HUES48 (cell line): ENCODE data around the gene EIPR1.
"Not testable (repeated sequence)": the region's sequence is repeated elsewhere in the genome, so short reads cannot be mapped to it uniquely, and the experiment has no call there.

ENCODE experiments used
- H3K27ac ChIP-seq: one replicate; pipeline ENCODE4 v1.7.0; 2013; ENCODE audit warnings: low read depth, low read length, inconsistent platforms
- H3K27me3 ChIP-seq: 2 replicates; pipeline ENCODE4 v1.6.1; 2013; ENCODE audit warnings: mild to moderate bottlenecking, low read length; ENCODE audit not compliant: control insufficient read depth, insufficient read depth
- H3K36me3 ChIP-seq: 2 replicates; pipeline ENCODE4 v1.6.1; 2013; ENCODE audit warnings: low read length; ENCODE audit not compliant: control insufficient read depth, insufficient read depth
- H3K4me1 ChIP-seq: 2 replicates; pipeline ENCODE4 v1.6.1; 2013; ENCODE audit warnings: mild to moderate bottlenecking, low read length; ENCODE audit not compliant: control insufficient read depth, insufficient read depth
- H3K4me3 ChIP-seq: 2 replicates; pipeline ENCODE4 v1.5.1; 2013; ENCODE audit warnings: mild to moderate bottlenecking, low read depth, low read length
- H3K9ac ChIP-seq: 2 replicates; pipeline ENCODE4 v1.6.1; 2013; ENCODE audit warnings: mild to moderate bottlenecking, low read depth, low read length, moderate library complexity
- H3K9me3 ChIP-seq: 2 replicates; pipeline ENCODE4 v1.6.1; 2013; ENCODE audit warnings: low read length; ENCODE audit not compliant: control insufficient read depth, insufficient read depth

The EIPR1 gene

GRCh38 chr2:3187467-3187866, 190.2 kb downstream of the EIPR1 start:
- H3K27me3 ChIP-seq, result no peaks in the 10 kb centered on the region
- no peak overlapping the region for H3K9ac ChIP-seq
- no peak overlapping the region for H3K27ac ChIP-seq
- peaks cover 16% of the 10 kb centered on the region; the same call in 1 of the 2 replicates for H3K36me3 ChIP-seq
- no peaks in the 10 kb centered on the region for H3K9me3 ChIP-seq
- H3K4me3 ChIP-seq, result no peak overlapping the region
- H3K4me1 ChIP-seq, result no peaks in the 10 kb centered on the region

GRCh38 chr2:3186766-3187165, 190.9 kb downstream of the EIPR1 start:
- Histone ChIP-seq H3K4me3 (no peak overlapping the region), H3K27ac (no peak overlapping the region), H3K4me1 (no peaks in the 10 kb centered on the region), H3K9me3 (no peaks in the 10 kb centered on the region), H3K9ac (no peak overlapping the region), H3K36me3 (peaks cover 9% of the 10 kb centered on the region; the same call in 1 of the 2 replicates), H3K27me3 (no peaks in the 10 kb centered on the region)

- Histone ChIP-seq H3K4me1 (no peaks in the 10 kb centered on the region), H3K27ac (no peak overlapping the region), H3K9ac (no peak overlapping the region), H3K9me3 (no peaks in the 10 kb centered on the region), H3K27me3 (no peaks in the 10 kb centered on the region), H3K36me3 (peaks cover 8% of the 10 kb centered on the region; the same call in 1 of the 2 replicates), H3K4me3 (no peak overlapping the region)
Measured at GRCh38 chr2:3185910-3186309, 191.7 kb downstream of the EIPR1 start.

GRCh38 chr2:3185256-3185655, 192.4 kb downstream of the EIPR1 start:
- Histone ChIP-seq H3K27ac (no peak overlapping the region), H3K9me3 (no peaks in the 10 kb centered on the region), H3K4me3 (no peak overlapping the region), H3K36me3 (peaks cover 6% of the 10 kb centered on the region; the same call in 1 of the 2 replicates), H3K9ac (no peak overlapping the region), H3K27me3 (no peaks in the 10 kb centered on the region), H3K4me1 (no peaks in the 10 kb centered on the region)

- Histone ChIP-seq H3K36me3 (peaks cover 6% of the 10 kb centered on the region; the same call in 1 of the 2 replicates), H3K4me3 (no peak overlapping the region), H3K9ac (no peak overlapping the region), H3K27ac (no peak overlapping the region), H3K4me1 (no peaks in the 10 kb centered on the region), H3K9me3 (no peaks in the 10 kb centered on the region), H3K27me3 (no peaks in the 10 kb centered on the region)
Measured at GRCh38 chr2:3184167-3184566, 193.5 kb downstream of the EIPR1 start.

- H3K9ac ChIP-seq, result no peak overlapping the region
- no peaks in the 10 kb centered on the region for H3K9me3 ChIP-seq
- H3K36me3 ChIP-seq, result peaks cover 6% of the 10 kb centered on the region; the same call in 1 of the 2 replicates
- no peak overlapping the region for H3K4me3 ChIP-seq
- no peaks in the 10 kb centered on the region for H3K27me3 ChIP-seq
- no peaks in the 10 kb centered on the region for H3K4me1 ChIP-seq
- H3K27ac ChIP-seq, result no peak overlapping the region
Measured at GRCh38 chr2:3183766-3184165, 193.9 kb downstream of the EIPR1 start.

- no peak overlapping the region for H3K4me3 ChIP-seq
- peaks cover 6% of the 10 kb centered on the region; the same call in 1 of the 2 replicates for H3K36me3 ChIP-seq
- H3K9me3 ChIP-seq, result no peaks in the 10 kb centered on the region
- no peaks in the 10 kb centered on the region for H3K4me1 ChIP-seq
- no peak overlapping the region for H3K27ac ChIP-seq
- H3K9ac ChIP-seq, result no peak overlapping the region
- no peaks in the 10 kb centered on the region for H3K27me3 ChIP-seq
Measured at GRCh38 chr2:3182848-3183247, 194.8 kb downstream of the EIPR1 start.

GRCh38 chr2:3181416-3182010, 196.1 kb downstream of the EIPR1 start:
- no peak overlapping the region for H3K9ac ChIP-seq
- no peaks in the 10 kb centered on the region for H3K9me3 ChIP-seq
- H3K36me3 ChIP-seq, result peaks cover 4% of the 10 kb centered on the region; the same call in 1 of the 2 replicates
- no peaks in the 10 kb centered on the region for H3K27me3 ChIP-seq
- no peak overlapping the region for H3K27ac ChIP-seq
- H3K4me1 ChIP-seq, result no peaks in the 10 kb centered on the region
- H3K4me3 ChIP-seq, result no peak overlapping the region

- H3K4me3 ChIP-seq, H3K9me3 ChIP-seq, H3K27ac ChIP-seq, H3K36me3 ChIP-seq, H3K27me3 ChIP-seq, H3K9ac ChIP-seq, H3K4me1 ChIP-seq: not testable (repeated sequence)
Measured at GRCh38 chr2:3180909-3181221, 196.8 kb downstream of the EIPR1 start.

GRCh38 chr2:3180082-3180908, 197.3 kb downstream of the EIPR1 start:
- Histone ChIP-seq H3K27ac (no peak overlapping the region), H3K36me3 (no peaks in the 10 kb centered on the region), H3K9ac (no peak overlapping the region), H3K4me1 (no peaks in the 10 kb centered on the region), H3K4me3 (no peak overlapping the region), H3K9me3 (no peaks in the 10 kb centered on the region), H3K27me3 (no peaks in the 10 kb centered on the region)

- Histone ChIP-seq H3K27ac (no peak overlapping the region), H3K4me3 (no peak overlapping the region), H3K27me3 (no peaks in the 10 kb centered on the region), H3K4me1 (no peaks in the 10 kb centered on the region), H3K36me3 (no peaks in the 10 kb centered on the region), H3K9ac (no peak overlapping the region), H3K9me3 (no peaks in the 10 kb centered on the region)
Measured at GRCh38 chr2:3179626-3180025, 198.0 kb downstream of the EIPR1 start.
